HCT116 (cell line): Measurements from ENCODE around the gene CHST11. TPM values are rescaled to one million over a fixed set of nuclear protein-coding genes. Genes with fewer than 3 reads are reported as not detected.
A peak's percentile ranks its signal among the peaks of the same experiment; 100 is the strongest.
"Not testable (repeated sequence)": the region's sequence is repeated elsewhere in the genome, so short reads cannot be mapped to it uniquely, and the experiment has no call there.

Source experiments
- ATAC-seq: fragments of 200-7000 bp; cut with Tn5 transposase; 2 replicates; pipeline ENCODE4 v1.9.1; 2020; ENCODE audit warnings: mild to moderate bottlenecking, moderate library complexity
- BruUV-seq: library from RNA; stranded (reverse); fragments of 400-500 nt; replicated peaks from 2 replicates; lab custom pipeline; 2021; lab: Mats Ljungman, UMichigan
- CTCF ChIA-PET: fragments of 300-600 bp; sonication (Branson Sonifier 250); formaldehyde crosslinking; loops from one replicate; lab custom pipeline; 2021; ENCODE audit warnings: antibody characterized with exemption; lab: Charles Lee
- POLR2A ChIA-PET: fragments of 300-600, 350-600 bp; sonication (Branson Sonifier 250); formaldehyde crosslinking; loops from one replicate; lab custom pipeline; 2021; ENCODE audit warnings: antibody characterized with exemption; lab: Charles Lee
- RAD21 ChIA-PET, 2 experiments: fragments of 300-600 bp; sonication (Branson Sonifier 250); formaldehyde crosslinking; loops; one replicate each; lab custom pipeline; 2023; ENCODE audit warnings: low total read pairs in 2 of 2; ENCODE audit not compliant: uncharacterized antibody in 2 of 2, unreplicated experiment in 2 of 2, low non-redundant PET in 1 of 2; lab: Charles Lee
- DNase-seq: peaks from one replicate; pipeline ENCODE4 v3.0.0-alpha.2; 2010; ENCODE audit warnings: low read depth, low spot score
- H2AFZ ChIP-seq: fragments of 200-600 bp; shearing (Covaris generic), sonication (generic); 2 replicates; pipeline ENCODE4 v1.6.1; 2017; ENCODE audit warnings: low read depth, mixed run types, mixed read lengths, antibody characterized with exemption, low read length; ENCODE audit not compliant: poor library complexity, severe bottlenecking
- H3K27ac ChIP-seq: 2 replicates; pipeline ENCODE4 v1.5.1; 2012; ENCODE audit warnings: low read depth, low read length
- H3K27me3 ChIP-seq: fragments of 200-600 bp; sonication (generic); 2 replicates; pipeline ENCODE4 v1.6.1; 2016; ENCODE audit warnings: mixed run types, low read length, mixed read lengths; ENCODE audit not compliant: insufficient read depth
- H3K36me3 ChIP-seq, 2 experiments: fragments of 200-500 bp in 1 of 2; fragments of 200-600 bp in 1 of 2; sonication (Bioruptor generic) in 1 of 2; sonication (generic) in 1 of 2; 2 replicates each; pipeline versions ENCODE4 v1.5.1 to v1.6.1; 2014 to 2016; ENCODE audit warnings: low read length in 2 of 2, inconsistent platforms in 1 of 2, mixed read lengths in 1 of 2, mixed run types in 1 of 2; ENCODE audit not compliant: insufficient read depth in 2 of 2, control insufficient read depth in 1 of 2
- H3K4me1 ChIP-seq, 2 experiments: fragments of 200-600 bp in 1 of 2; sonication (generic) in 1 of 2; 2 replicates each; pipeline versions ENCODE4 v1.5.1 to v1.6.1; 2012 to 2017; ENCODE audit warnings: low read length in 2 of 2, inconsistent platforms in 1 of 2, mild to moderate bottlenecking in 1 of 2, mixed read lengths in 1 of 2, mixed run types in 1 of 2, moderate library complexity in 1 of 2; ENCODE audit not compliant: insufficient read depth in 2 of 2, control insufficient read depth in 1 of 2
- H3K4me2 ChIP-seq: fragments of 200-600 bp; sonication (generic); 2 replicates; pipeline ENCODE4 v1.6.1; 2017; ENCODE audit warnings: mixed run types, low read length, mixed read lengths
- H3K4me3 ChIP-seq, 2 experiments: fragments of 200-600 bp in 1 of 2; sonication (generic) in 1 of 2; replicated peaks in 1 of 2; 2 replicates each; pipeline ENCODE4 v1.5.1; 2011 to 2016; ENCODE audit warnings: low read length in 2 of 2, control low read depth in 1 of 2, low read depth in 1 of 2, mild to moderate bottlenecking in 1 of 2, mixed read lengths in 1 of 2, mixed run types in 1 of 2
- H3K79me2 ChIP-seq: fragments of 200-600 bp; sonication (generic); 2 replicates; pipeline ENCODE4 v1.6.1; 2017; ENCODE audit warnings: mild to moderate bottlenecking, mixed run types, low read length, moderate library complexity, mixed read lengths; ENCODE audit not compliant: insufficient read depth
- H3K9ac ChIP-seq: fragments of 200-600 bp; sonication (generic); 2 replicates; pipeline ENCODE4 v1.6.1; 2016; ENCODE audit warnings: low read length, mixed read lengths
- H3K9me2 ChIP-seq: fragments of 200-600 bp; sonication (generic), shearing (Covaris generic); 2 replicates; pipeline ENCODE4 v1.6.1; 2017; ENCODE audit warnings: mixed run types, mild to moderate bottlenecking, moderate library complexity; ENCODE audit not compliant: insufficient read depth
- H3K9me3 ChIP-seq, 2 experiments: fragments of 200-500 bp in 1 of 2; fragments of 200-600 bp in 1 of 2; sonication (Bioruptor generic) in 1 of 2; sonication (generic) in 1 of 2; 2 replicates each; pipeline ENCODE4 v1.6.1; 2014 to 2017; ENCODE audit warnings: low read length in 2 of 2, mixed read lengths in 2 of 2, inconsistent platforms in 1 of 2, low read depth in 1 of 2, mild to moderate bottlenecking in 1 of 2, mixed run types in 1 of 2, moderate library complexity in 1 of 2; ENCODE audit not compliant: control insufficient read depth in 1 of 2, insufficient read depth in 1 of 2
- H4K20me1 ChIP-seq: fragments of 200-600 bp; sonication (generic), shearing (Covaris generic); 2 replicates; pipeline ENCODE4 v1.6.1; 2017; ENCODE audit warnings: mixed run types, mild to moderate bottlenecking, moderate library complexity; ENCODE audit not compliant: insufficient read depth
- CBX3 ChIP-seq: IDR thresholded peaks from 2 replicates; pipeline ENCODE4 v1.6.1; 2012; ENCODE audit warnings: low read depth
- CEBPB ChIP-seq: IDR thresholded peaks from 2 replicates; pipeline ENCODE4 v1.6.1; 2012; ENCODE audit warnings: low read depth
- EGR1 ChIP-seq: IDR thresholded peaks from 2 replicates; pipeline ENCODE4 v1.6.1; 2012; ENCODE audit warnings: low read depth
- EZH2 ChIP-seq: fragments of 200-600 bp; sonication (generic); IDR thresholded peaks from 2 replicates; pipeline ENCODE4 v1.6.1; 2017; ENCODE audit warnings: antibody characterized with exemption, mixed run types
- EZH2phosphoT487 ChIP-seq: fragments of 200-600 bp; IDR thresholded peaks from 2 replicates; pipeline ENCODE4 v1.6.1; 2018; ENCODE audit warnings: antibody characterized with exemption, borderline replicate concordance
- FOSL1 ChIP-seq: IDR thresholded peaks from 2 replicates; pipeline ENCODE4 v1.6.1; 2012; ENCODE audit warnings: low read depth
- JUND ChIP-seq: IDR thresholded peaks from 2 replicates; pipeline ENCODE4 v1.6.1; 2012
- MAX ChIP-seq: IDR thresholded peaks from 2 replicates; pipeline ENCODE4 v1.6.1; 2012
- REST ChIP-seq: IDR thresholded peaks from 2 replicates; pipeline ENCODE4 v1.6.1; 2012; ENCODE audit warnings: low read depth
- SRF ChIP-seq: IDR thresholded peaks from 2 replicates; pipeline ENCODE4 v1.6.1; 2012; ENCODE audit warnings: low read depth
- TCF7L2 ChIP-seq: IDR thresholded peaks from 2 replicates; pipeline ENCODE4 v1.7.0; 2011; ENCODE audit warnings: borderline replicate concordance, inconsistent platforms; ENCODE audit not compliant: insufficient read depth, insufficient read length; ENCODE audit errors: extremely low read depth
- YY1 ChIP-seq: IDR thresholded peaks from 2 replicates; pipeline ENCODE4 v1.6.1; 2011; ENCODE audit warnings: low read length, low read depth, moderate library complexity, mild to moderate bottlenecking; ENCODE audit not compliant: insufficient replicate concordance; ENCODE audit errors: extremely low read depth
- ZBTB33 ChIP-seq: IDR thresholded peaks from 2 replicates; pipeline ENCODE4 v1.6.1; 2011; ENCODE audit warnings: mild to moderate bottlenecking, low read length, moderate library complexity; ENCODE audit not compliant: insufficient replicate concordance; ENCODE audit errors: extremely low read depth
- ZNF274 ChIP-seq: fragments of 200-500 bp; sonication (Bioruptor generic); IDR thresholded peaks from 2 replicates; pipeline ENCODE4 v1.6.1; 2014; ENCODE audit warnings: mild to moderate bottlenecking, low read depth, low read length, inconsistent platforms
- intact Hi-C: fragments of 100-400 bp; cut with micrococcal nuclease; formaldehyde crosslinking; loops from 2 replicates; pipeline ENCODE4 v1.10.0; 2022
- total RNA-seq: library from RNA; stranded (reverse); gene quantifications from one replicate; pipeline ENCODE4 v1.2.1, GENCODE V29; 2021; ENCODE audit not compliant: unreplicated experiment

Gene CHST11
- total RNA-seq, 1 experiment from 2014 or later = 10.1 TPM

GRCh38 chr12:104574758-104575157 lies 118.0 kb downstream of the CHST11 start:
- H4K20me1 ChIP-seq, H3K9me3 ChIP-seq, POLR2A ChIA-PET, CTCF ChIA-PET, H3K4me3 ChIP-seq, H3K27me3 ChIP-seq, H2AFZ ChIP-seq, intact Hi-C loops, H3K79me2 ChIP-seq, H3K9me2 ChIP-seq, H3K9ac ChIP-seq, RAD21 ChIA-PET, DNase-seq, H3K36me3 ChIP-seq, H3K27ac ChIP-seq, BruUV-seq: not testable (repeated sequence)
- H3K4me2 ChIP-seq = peak overlapping the region; percentile 51
- peak; percentile 51; the same call in 1 of the 2 replicates for ATAC-seq
- peak; percentile 20; the same call in 1 of the 2 replicates for TF ChIP-seq FOSL1
- peaks cover 4 to 36% of the 10 kb centered on the region in 2 experiments; a peak in 3 of 4 replicates for H3K4me1 ChIP-seq

- H3K36me3 ChIP-seq = no peaks in the 10 kb centered on the region
- no peak overlapping the region for H2AFZ ChIP-seq
- no peak overlapping the region for H3K9ac ChIP-seq
- peak overlapping the region; percentile 51 for H3K4me2 ChIP-seq
- peaks cover 4 to 40% of the 10 kb centered on the region in 2 experiments; a peak in 3 of 4 replicates for H3K4me1 ChIP-seq
- no peaks in the 10 kb centered on the region for H3K27me3 ChIP-seq
- ATAC-seq (0 out of 2 replicates have a peak, but pooled peaks have one; percentile 18), DNase-seq (no peak)
- ChIA-PET CTCF (no interaction called here), RAD21 (no interaction called here), POLR2A (no interaction called here)
- no peak overlapping the region for H3K27ac ChIP-seq
- no peaks in the 10 kb centered on the region for H3K9me2 ChIP-seq
- intact Hi-C loops = no loop called here
- no peak overlapping the region for H3K4me3 ChIP-seq
- no peaks in the 10 kb centered on the region for H3K79me2 ChIP-seq
- no peaks in the 10 kb centered on the region for H3K9me3 ChIP-seq
- H4K20me1 ChIP-seq = no peaks in the 10 kb centered on the region
- no TSS peak for BruUV-seq
- no peak for TF ChIP-seq EZH2phosphoT487
- no peak for TF ChIP-seq YY1
- TF ChIP-seq ZBTB33 = no peak
- TF ChIP-seq ZNF274 = no peak
- TF ChIP-seq CEBPB = no peak
- no peak for TF ChIP-seq EZH2
- no peak for TF ChIP-seq REST
- TF ChIP-seq FOSL1 = no peak
- no peak for TF ChIP-seq SRF
- no peak for TF ChIP-seq MAX
- no peak for TF ChIP-seq CBX3
- TF ChIP-seq TCF7L2 = no peak
- no peak for TF ChIP-seq JUND
- TF ChIP-seq EGR1 = no peak
Observed at GRCh38 chr12:104575442-104576186, 118.9 kb downstream of the CHST11 start.
